Measurements from ENCODE around the gene AGPAT1. TPM values are rescaled to one million over a fixed set of nuclear protein-coding genes. Genes with fewer than 3 reads are reported as not detected.

AGPAT1 gene
- total and polyA plus RNA-seq, 2 of the 13 experiments (the other 11 are each of a cell fraction or from before 2014, with no cell fraction given): 51.3 to 139 TPM

DNA sequence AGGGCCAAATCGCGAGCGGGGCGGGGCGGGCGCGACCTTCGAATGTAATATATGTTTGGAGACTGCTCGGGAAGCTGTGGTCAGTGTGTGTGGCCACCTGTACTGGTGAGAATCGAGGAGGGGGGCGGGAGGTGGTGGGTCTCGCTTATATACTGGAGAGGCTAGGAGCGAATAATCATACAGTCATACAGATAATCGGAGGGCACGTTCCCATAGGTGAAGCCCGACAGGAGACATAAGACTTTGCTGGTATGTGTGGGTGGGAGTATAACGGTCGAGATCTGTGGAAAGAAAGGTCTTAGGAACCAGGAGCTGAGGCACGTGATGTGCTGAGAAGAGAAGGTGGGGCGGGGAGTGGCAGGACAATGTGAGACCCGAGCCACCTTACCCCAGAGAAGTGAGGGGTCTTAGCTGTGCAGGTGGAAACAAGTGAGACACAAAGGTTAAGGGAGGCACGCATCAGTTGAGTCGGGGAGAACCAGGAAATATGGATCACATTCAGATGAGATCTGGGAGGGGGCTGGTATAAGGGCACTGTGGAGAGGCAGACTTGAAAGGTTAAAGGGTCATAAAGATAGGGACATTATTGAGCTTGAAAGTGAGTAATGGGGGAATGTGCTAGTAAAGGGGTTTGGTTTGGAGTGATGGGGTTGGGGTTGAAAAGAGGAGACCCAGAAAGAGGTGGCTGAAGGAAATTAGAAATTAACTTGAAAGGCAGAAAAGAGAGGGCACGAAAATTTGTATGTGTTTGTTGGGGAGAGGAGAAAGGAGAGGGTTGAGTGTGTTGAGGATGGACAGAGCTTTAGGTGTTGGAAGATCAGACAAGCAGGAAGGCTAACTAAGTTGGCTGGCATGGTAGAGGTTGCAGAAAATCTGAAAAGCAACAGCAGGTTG lies 2.9 kb upstream of the AGPAT1 start (continued):
- TF ChIP-seq, protein P1, sequence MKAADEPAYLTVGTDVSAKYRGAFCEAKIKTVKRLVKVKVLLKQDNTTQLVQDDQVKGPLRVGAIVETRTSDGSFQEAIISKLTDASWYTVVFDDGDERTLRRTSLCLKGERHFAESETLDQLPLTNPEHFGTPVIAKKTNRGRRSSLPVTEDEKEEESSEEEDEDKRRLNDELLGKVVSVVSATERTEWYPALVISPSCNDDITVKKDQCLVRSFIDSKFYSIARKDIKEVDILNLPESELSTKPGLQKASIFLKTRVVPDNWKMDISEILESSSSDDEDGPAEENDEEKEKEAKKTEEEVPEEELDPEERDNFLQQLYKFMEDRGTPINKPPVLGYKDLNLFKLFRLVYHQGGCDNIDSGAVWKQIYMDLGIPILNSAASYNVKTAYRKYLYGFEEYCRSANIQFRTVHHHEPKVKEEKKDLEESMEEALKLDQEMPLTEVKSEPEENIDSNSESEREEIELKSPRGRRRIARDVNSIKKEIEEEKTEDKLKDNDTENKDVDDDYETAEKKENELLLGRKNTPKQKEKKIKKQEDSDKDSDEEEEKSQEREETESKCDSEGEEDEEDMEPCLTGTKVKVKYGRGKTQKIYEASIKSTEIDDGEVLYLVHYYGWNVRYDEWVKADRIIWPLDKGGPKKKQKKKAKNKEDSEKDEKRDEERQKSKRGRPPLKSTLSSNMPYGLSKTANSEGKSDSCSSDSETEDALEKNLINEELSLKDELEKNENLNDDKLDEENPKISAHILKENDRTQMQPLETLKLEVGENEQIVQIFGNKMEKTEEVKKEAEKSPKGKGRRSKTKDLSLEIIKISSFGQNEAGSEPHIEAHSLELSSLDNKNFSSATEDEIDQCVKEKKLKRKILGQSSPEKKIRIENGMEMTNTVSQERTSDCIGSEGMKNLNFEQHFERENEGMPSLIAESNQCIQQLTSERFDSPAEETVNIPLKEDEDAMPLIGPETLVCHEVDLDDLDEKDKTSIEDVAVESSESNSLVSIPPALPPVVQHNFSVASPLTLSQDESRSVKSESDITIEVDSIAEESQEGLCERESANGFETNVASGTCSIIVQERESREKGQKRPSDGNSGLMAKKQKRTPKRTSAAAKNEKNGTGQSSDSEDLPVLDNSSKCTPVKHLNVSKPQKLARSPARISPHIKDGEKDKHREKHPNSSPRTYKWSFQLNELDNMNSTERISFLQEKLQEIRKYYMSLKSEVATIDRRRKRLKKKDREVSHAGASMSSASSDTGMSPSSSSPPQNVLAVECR (CRISPR knock-in tag; IDR thresholded peaks at IDR 0.05; ENCODE audit: borderline replicate concordance): peak; percentile 78
- TF ChIP-seq MAFK (conservative IDR thresholded peaks at IDR 0.05 in 1 of 2, IDR thresholded peaks at IDR 0.05 in 1 of 2; ENCODE audit: low read length in 2 of 2) (no peak), RAD21 (CRISPR knock-in tag; IDR thresholded peaks at IDR 0.05) (no peak), PRDM4 (CRISPR knock-in tag; IDR thresholded peaks at IDR 0.05; ENCODE audit: borderline replicate concordance) (no peak), ZNF160 (CRISPR knock-in tag; IDR thresholded peaks at IDR 0.05) (0 out of 2 replicates have a peak, but pooled peaks have one; percentile 23), ZNF768 (CRISPR knock-in tag; IDR thresholded peaks at IDR 0.05) (no peak), HMG20B (CRISPR knock-in tag; conservative IDR thresholded peaks at IDR 0.05) (0 out of 2 replicates have a peak, but pooled peaks have one; percentile 9), JUNB (CRISPR knock-in tag; IDR thresholded peaks at IDR 0.05; ENCODE audit: borderline replicate concordance) (peak; percentile 42; the same call in 1 of the 2 replicates), ATF2 (CRISPR knock-in tag; IDR thresholded peaks at IDR 0.05) (0 out of 2 replicates have a peak, but pooled peaks have one; percentile 23), MXD4 (CRISPR knock-in tag; IDR thresholded peaks at IDR 0.05) (peak; percentile 56), ZNF256 (CRISPR knock-in tag; conservative IDR thresholded peaks at IDR 0.05) (no peak), KAT7 (CRISPR knock-in tag; IDR thresholded peaks at IDR 0.05; ENCODE audit: borderline replicate concordance) (peak; percentile 48; the same call in 1 of the 2 replicates), ZFP90 (CRISPR knock-in tag; IDR thresholded peaks at IDR 0.05; ENCODE audit: borderline replicate concordance) (0 out of 2 replicates have a peak, but pooled peaks have one; percentile 53), SALL1 (CRISPR knock-in tag; IDR thresholded peaks at IDR 0.05) (0 out of 2 replicates have a peak, but pooled peaks have one; percentile 6), ZNF773 (CRISPR knock-in tag; IDR thresholded peaks at IDR 0.05; ENCODE audit: borderline replicate concordance) (no peak), MED1 (CRISPR knock-in tag; IDR thresholded peaks at IDR 0.05) (peak; percentile 31; the same call in 1 of the 2 replicates), SALL2 (CRISPR knock-in tag; IDR thresholded peaks at IDR 0.05) (peak; percentile 49; the same call in 1 of the 2 replicates), RFXAP (CRISPR knock-in tag; IDR thresholded peaks at IDR 0.05; ENCODE audit: borderline replicate concordance) (no peak; the same call in 1 of the 2 replicates)
- TF ChIP-seq, protein P2, sequence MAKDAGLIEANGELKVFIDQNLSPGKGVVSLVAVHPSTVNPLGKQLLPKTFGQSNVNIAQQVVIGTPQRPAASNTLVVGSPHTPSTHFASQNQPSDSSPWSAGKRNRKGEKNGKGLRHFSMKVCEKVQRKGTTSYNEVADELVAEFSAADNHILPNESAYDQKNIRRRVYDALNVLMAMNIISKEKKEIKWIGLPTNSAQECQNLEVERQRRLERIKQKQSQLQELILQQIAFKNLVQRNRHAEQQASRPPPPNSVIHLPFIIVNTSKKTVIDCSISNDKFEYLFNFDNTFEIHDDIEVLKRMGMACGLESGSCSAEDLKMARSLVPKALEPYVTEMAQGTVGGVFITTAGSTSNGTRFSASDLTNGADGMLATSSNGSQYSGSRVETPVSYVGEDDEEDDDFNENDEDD (CRISPR knock-in tag; IDR thresholded peaks at IDR 0.05; ENCODE audit: borderline replicate concordance): 0 out of 2 replicates have a peak, but pooled peaks have one; percentile 4
